Measurements from ENCODE around the gene DCAF15.

Gene DCAF15

GRCh38 chr19:13931391-13932148 lies 20.7 kb upstream of the DCAF15 start:
- no peak for DNase-seq

GRCh38 chr19:13932149-13932637 lies 20.1 kb upstream of the DCAF15 start:
- no peak for DNase-seq

- no peak for DNase-seq
These were observed 19.4 kb upstream of the DCAF15 start for GRCh38 chr19:13932911-13933393.

GRCh38 chr19:13934785-13935109 lies 17.6 kb upstream of the DCAF15 start:
- DNase-seq, result no peak

DNA sequence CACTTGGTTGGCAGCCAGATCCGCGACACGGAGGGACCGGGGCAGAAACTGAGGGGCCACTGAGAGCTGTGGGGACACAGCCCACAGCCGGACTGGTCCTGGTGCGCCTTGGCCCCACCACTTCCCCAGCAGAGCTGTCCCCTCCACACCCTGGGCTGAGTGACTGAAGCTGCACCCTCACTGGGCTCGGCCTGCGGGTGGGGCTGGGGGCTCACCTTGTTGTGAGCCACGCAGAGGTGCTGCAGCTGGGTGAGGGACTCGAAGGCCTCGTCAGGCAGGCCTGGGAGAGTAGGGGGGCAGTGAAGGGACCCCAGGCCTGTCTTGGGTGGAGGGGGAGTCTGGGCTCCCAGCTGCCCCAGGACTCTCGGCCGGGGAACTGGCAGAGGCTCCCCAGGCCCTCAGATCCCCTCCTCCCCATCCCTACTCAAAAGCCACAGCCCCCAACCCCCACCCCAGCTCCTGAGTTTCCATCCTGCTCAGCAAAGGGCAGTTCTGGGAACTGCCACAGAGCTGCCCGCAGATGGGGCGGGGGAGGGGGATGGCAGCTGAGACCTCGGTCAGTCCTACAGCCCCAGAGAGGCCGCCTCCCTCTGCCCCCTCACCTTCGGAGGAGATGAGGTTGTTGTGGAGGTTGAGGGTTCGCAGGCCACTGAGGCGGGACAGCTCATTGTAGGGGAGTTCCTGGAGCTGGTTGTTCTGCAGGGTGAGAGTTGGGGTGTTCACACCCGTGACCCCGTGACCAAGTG lies 16.4 kb upstream of the DCAF15 start:
- no peak for DNase-seq

DNA sequence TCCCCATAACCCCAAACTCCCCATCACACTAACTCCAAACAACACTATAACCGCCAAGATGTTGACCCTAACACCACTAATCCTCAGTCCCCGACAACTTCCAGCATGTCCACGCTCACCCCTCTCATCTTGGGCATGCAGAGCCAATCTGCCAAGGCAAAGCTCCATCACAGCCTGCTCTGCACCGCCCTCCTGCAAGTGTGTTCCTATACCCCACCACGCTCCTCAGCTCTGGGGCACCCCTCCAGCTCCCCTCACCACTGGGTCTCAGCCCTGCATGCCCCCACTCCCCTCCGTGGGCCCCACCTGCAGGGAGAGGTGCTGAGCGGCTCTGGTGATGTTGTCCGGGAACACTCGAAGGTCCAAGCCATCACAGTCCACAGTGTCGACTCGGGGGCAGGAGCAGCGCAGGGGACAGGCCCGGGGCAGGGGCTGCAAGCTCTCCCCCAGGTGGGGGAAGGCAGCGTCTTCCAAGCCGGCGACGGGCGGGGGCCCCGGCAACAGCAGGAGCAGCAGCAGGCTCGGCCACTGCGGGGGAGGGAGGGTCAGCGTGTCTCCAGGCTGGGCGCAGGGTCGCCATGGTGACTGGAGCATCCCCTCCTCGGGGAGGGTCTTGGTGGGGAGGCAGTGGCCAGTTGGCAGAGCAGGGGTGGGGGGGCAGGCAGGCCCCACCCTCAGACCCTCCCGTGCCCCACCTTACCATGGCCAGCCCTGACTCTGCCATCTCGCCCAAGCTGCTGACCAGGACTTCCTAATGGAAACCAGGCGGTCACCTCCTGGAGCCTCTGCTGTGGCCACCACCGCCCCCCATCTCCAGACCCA lies 14.6 kb upstream of the DCAF15 start:
- no peak for DNase-seq

DNA sequence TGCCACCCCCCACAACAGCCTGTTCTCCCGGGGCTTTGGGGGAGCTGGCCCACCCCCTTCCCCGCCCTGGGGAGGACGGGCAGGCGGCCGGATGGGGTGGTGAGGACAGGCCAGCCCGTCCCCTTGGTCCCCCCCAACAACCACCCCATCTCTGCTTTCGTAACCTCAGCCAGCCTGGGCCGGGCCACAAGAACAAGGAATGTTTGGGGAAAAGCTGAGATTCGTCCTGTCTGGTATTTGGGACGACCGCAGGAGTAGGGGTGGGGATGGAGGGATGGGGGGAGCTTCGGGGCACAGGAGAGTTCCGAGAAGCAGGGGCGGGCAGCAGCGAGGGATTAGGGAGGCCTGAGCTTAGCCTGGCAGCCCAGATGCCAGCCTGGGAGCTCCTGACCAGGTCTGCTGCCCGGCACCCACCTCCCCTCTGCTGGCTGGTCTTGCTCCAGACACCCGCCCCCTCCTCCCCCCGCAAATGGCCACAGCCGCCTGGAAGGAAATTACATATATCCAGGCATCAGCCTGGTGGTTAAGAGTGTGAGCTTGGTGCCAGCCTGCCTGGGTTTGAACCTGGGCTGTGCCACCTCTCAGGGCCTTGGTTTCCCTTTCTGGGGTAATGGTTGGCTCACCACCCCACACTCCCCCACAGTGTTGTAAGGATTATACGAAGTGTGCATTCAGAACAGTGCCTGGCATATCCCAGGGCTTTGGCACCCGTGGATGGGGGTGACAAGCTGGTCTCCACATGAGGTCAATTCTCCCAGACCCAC lies 13.8 kb upstream of the DCAF15 start, which contains the start of gene PODNL1:
TSS of gene PODNL1 (minus strand) at position 117 of the 764 bp plus-strand sequence. CDS start 236 bp downstream, outside the sequence.
- DNase-seq, result no peak

DNA sequence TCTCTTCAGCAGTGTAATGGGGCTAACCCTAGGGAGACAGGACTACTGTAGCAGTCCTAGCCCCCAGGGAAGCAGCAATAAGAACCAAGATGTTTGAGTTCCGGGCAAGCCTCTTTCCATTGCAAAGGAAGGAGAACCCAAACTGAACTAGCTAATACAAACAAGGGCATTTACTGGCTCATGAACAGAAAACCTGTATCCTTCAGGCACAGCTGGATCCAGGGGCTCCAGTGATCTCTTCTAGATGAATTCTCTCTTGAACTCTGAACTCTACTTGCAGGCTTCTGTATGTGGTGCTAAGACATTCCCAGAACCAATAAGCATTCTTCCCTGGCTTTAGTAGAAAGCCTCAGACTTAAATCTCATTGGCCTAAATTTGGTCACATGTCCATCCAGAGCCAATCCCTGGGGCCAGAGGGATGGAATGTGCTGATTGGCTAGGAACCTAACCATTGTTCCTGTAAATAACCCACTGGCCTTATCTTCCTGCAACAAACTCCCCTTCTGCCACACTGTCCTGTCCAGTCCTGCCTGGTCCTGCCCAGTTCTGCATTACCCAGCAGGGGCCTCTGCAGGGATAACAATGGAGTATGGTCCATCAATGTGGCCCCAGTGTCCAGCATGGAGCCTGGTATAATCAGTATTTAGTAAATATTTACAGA lies 10.2 kb upstream of the DCAF15 start:
- DNase-seq, result no peak

GRCh38 chr19:13946414-13946813 lies 5.9 kb upstream of the DCAF15 start:
- no peak for DNase-seq

- no peak for DNase-seq
These were observed 1.3 kb upstream of the DCAF15 start for GRCh38 chr19:13951043-13951442.

DNA sequence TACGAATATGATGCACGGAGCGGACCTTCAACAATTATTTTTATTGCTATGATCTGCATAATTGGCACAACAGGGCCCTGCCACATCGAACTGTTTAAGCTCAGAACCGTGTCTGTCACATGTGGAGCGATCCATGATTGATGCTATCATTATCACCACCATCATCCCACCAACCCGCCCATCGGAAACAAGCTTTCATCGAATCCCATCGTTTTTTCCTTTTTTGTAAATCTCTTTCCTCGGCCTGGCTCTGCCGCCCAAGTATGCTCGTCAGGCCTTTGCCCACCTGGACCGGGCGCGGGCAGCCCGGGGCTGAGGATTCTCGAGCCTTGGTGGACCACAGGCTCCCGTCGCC lies 533 bp upstream of the DCAF15 start:
- no peak for DNase-seq

DNA sequence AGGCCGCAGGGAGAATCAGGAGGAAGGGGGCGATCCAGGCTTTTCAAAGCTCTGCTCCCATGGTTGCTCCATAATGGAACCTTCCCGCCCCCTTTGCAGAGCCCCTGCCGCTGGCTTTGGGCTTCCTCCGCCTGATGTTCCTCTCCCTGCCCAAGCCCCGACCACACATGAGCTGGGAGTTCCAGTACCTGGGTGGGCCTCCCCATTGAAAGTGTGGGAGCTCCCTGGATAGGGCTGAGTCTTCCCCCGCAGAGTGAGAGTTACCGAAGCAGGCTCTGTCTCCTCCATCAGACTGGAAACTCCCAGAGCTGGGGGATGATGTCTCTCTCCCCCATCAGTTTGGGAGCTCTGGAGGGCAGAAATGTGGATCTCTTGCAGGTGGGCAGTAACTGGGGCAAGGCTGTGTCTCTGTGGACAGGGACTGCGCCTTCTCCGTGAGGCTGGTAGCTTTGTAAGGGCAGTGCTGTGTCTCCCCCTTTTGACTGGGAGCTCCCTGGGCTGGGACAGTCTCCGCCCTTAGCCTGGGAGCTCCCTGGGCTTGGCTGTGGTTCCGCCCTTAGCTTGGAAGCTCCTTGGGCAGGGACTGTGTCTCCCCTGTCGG lies 722 bp downstream of the DCAF15 start:
- DNase-seq, result no peak

- no peak for DNase-seq
These were observed 1.9 kb downstream of the DCAF15 start for GRCh38 chr19:13954185-13954584.

DNA sequence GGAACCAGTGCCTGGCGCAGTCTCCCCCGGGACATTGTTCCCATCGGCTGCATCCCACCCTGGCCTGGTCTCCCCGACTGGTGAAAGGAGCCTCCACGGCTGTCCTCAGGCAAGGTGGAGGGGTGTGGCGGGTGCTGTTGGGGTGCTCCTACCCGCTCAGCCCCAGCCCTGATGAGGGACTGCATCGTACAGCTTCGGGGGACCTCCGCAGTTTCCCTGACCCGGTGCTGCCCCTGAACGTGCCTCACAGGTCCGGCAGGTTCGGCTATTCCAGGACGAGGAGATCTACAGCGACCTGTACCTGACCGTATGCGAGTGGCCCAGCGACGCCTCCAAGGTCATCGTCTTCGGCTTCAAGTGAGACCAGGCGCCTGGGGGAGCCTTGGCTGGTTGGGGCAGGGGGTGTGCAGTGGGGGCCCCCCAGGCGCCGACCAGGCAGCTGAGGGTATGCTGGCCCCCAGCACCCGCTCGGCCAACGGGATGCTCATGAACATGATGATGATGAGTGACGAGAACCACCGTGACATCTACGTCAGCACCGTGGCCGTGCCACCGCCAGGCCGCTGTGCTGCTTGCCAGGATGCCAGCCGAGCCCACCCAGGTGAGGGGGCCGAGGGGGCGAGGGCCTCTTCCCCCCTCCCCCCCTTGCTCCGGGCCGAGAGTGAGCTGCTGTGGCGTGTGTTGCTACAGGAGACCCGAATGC lies 3.5 kb downstream of the DCAF15 start:
- DNase-seq, result no peak

- no peak for DNase-seq
These were observed 4.0 kb downstream of the DCAF15 start for GRCh38 chr19:13956365-13956744.

DNA sequence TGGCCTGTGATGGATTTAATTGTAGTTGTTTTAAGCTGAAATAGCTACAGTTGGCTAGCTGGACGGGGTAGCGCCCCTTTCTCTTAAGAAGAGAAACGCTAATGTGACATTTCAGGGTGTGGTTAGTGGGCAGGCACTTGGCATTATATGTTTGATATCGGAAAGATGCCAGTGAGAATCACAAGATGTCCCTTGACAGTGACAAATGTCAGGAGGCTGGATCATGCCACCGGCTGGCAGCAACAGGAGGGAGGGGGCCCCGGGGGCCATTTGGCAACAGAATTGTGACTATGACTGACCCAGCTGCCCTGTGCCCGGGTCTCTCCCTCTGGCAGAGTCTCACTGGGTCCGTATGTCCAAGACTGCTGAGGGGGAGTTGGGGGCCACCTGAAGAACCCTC lies 4.7 kb downstream of the DCAF15 start:
- no peak for DNase-seq

DNA sequence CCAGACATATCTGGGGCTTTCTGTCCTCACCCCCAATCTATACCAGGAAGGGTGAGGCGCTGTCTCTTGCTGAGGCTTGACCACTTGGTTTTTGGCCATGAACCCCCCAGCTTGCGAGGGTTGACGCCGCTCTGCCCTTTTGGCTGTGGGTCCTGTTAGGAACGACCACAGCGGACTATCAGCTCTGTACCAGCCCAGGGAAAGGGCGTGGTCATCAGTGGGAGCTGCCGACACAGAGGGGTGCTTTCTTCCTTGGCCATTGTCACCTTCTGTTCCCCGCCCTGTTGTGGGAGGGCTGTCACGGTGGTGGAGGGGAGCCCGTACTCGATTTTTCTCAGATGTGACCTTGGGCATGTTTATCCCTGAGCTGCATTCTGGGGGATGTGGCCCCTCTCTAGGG lies 5.7 kb downstream of the DCAF15 start:
- no peak for DNase-seq

DNA sequence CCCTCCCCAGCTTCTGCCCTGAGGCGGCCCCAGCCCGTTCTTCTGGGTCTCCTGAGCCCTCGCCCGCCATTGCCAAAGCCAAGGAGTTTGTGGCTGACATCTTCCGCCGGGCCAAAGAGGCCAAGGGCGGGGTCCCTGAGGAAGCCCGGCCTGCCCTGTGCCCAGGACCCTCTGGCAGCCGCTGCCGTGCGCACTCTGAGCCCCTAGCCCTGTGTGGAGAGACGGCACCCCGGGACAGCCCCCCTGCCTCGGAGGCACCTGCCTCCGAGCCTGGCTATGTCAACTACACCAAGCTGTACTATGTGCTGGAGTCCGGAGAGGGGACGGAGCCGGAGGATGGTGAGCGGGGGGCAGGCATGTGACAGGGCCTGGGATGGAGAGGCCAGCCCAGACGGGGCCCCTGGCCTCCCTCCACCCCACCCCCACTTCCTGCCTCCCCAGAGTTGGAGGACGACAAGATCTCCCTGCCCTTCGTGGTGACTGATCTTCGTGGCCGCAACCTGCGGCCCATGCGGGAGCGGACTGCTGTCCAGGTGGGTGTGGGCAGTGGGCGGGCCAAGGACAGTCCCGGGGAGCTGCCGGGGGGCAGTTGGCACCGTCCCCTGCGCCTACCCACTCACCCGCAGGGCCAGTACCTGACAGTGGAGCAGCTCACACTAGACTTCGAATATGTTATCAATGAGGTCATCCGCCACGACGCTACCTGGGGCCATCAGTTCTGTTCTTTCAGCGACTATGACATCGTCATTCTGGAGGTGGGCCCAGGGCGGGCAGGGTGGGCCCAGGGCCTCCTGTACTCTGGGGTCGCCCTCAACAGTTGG lies 7.0 kb downstream of the DCAF15 start:
- no peak for DNase-seq

- DNase-seq, result no peak
These were observed 7.9 kb downstream of the DCAF15 start for GRCh38 chr19:13959962-13960862.

Data from activated CD4-positive, CD25-positive, alpha-beta regulatory T cell (primary cell).